Kidney (tissue), 14 donors: ENCODE measurements around the gene GMPR2. TPM values are rescaled to one million over a fixed set of nuclear protein-coding genes. Genes with fewer than 3 reads are reported as not detected.

Experiments used
- DNase-seq, 5 donors: peaks; one replicate each; pipeline ENCODE4 v3.0.0-alpha.2; 2013 to 2020
- FAIRE-seq: peaks from 2 replicates; lab custom pipeline; 2012; peaks lifted over from hg19 to GRCh38; lab: Jason Lieb, UNC
- H3K27ac ChIP-seq, 2 donors: one replicate each; pipeline ENCODE4 v1.7.0; 2013; ENCODE audit warnings: low read depth in 2 of 2, low read length in 2 of 2, inconsistent platforms in 1 of 2
- H3K27me3 ChIP-seq: one replicate; pipeline ENCODE4 v1.7.1; 2013; ENCODE audit warnings: low read length, inconsistent platforms; ENCODE audit not compliant: control insufficient read depth, insufficient read depth
- H3K36me3 ChIP-seq, 3 donors: one replicate each; pipeline versions ENCODE4 v1.7.0 to v1.7.1; 2013; ENCODE audit warnings: low read length in 3 of 3, control low read depth in 1 of 3, inconsistent platforms in 1 of 3; ENCODE audit not compliant: insufficient read depth in 3 of 3, control insufficient read depth in 2 of 3
- H3K4me1 ChIP-seq, 3 donors: one replicate each; pipeline versions ENCODE4 v1.7.0 to v1.7.1; 2013; ENCODE audit warnings: low read length in 3 of 3, inconsistent platforms in 1 of 3, low read depth in 1 of 3; ENCODE audit not compliant: control insufficient read depth in 2 of 3, insufficient read depth in 2 of 3
- H3K4me3 ChIP-seq, 3 donors: one replicate each; pipeline versions ENCODE4 v1.7.0 to v1.8.1; 2013; ENCODE audit warnings: low read length in 3 of 3, control low read depth in 1 of 3, inconsistent platforms in 1 of 3
- H3K9ac ChIP-seq, 3 donors: one replicate each; pipeline versions ENCODE4 v1.7.0 to v1.7.1; 2013; ENCODE audit warnings: low read length in 3 of 3, control low read depth in 1 of 3, inconsistent platforms in 1 of 3
- H3K9me3 ChIP-seq, 3 donors: one replicate each; pipeline versions ENCODE4 v1.7.0 to v1.7.1; 2013; ENCODE audit warnings: low read length in 3 of 3, control low read depth in 1 of 3, inconsistent platforms in 1 of 3; ENCODE audit not compliant: control insufficient read depth in 2 of 3, insufficient read depth in 1 of 3
- intact Hi-C: fragments of 100-400 bp; cut with DNase I; formaldehyde crosslinking; loops from one replicate; pipeline ENCODE4 v1.11.1; 2022
- polyA plus RNA-seq: library from polyadenylated mRNA; stranded (reverse); fragments of 350-450 nt; fragmentation: Illumina TruSeq; extraction: RNeasy Lipid Tissue Mini Kit (QIAGEN cat#74804); gene quantifications from one replicate; pipeline ENCODE4 v1.2.3, GENCODE V29; 2014; ENCODE audit warnings: low read depth, low replicate concordance; ENCODE audit not compliant: insufficient read depth
- total RNA-seq: library from RNA; stranded (reverse); fragmentation: NEBNext Ultra II Directional; extraction: Animal tissue kit (Norgen Biotek cat#: 25700); gene quantifications from one replicate; pipeline ENCODE4 v1.2.1, GENCODE V29; 2021
- TF ChIP-seq, protein P1 (sequence below): IDR thresholded peaks from 3 replicates; pipeline ENCODE4 v1.5.1; 2012; ENCODE audit warnings: mild to moderate bottlenecking, moderate library complexity, borderline replicate concordance; ENCODE audit not compliant: insufficient read depth; ENCODE audit errors: extremely low read depth
- donor health status: control.
- donor health status: control.
- donor health status: control.
- donor health status: control.
- donor health status: control.
- donor health status: DM: yes; HTN: yes; CAD: no.
- donor health status: Normal renal cell carcinoma (clear cell type).

Gene GMPR2
- total and polyA plus RNA-seq, 2 donors from 2014 or later: 75.0 to 92.5 TPM

DNA sequence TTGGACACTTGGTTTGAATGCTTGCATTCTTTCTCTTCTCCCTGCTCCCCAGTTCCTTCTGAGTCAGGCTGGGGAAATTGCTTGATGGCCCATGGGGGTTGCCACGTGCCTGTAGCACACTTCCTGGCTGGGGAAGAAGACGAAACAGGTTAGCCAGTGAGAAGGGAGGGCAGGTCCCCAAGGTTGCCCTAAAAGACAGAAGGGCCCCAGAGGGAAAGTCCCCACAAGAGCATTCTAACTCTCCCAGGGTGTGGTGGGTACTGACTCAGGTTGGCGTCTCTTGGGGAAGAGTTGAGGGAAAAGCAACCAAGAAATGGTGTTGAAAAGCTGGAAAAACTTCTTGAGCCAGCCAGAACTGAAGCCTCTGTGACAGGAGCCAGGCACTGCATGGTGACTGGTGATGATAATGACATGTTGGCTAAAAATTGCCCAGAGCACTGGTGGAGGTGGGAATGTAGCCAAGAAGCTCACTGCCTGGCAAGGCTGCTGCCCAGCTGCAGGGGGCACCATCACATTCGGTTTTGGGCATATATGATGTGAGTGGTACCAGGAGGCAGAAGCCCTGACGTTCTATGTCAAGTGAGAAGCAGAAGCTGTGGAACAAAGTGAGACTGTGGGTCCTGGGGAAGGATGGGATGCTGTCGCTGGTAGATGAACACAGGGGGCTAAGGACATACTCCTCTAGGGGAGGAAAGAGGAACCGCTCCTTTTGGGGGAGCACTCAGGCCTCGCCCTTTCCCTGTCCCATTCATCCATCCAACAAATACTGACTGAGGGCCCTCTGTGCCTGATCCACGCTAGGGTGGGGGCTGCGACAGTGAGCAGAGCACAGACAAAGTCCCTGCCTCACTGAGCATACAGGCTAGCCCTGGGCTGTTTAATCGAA, 46.8 kb downstream of the GMPR2 start:
- Histone ChIP-seq H3K4me1 (peaks cover 0 to 3% (median 0%) of the 10 kb centered on the region in 3 donors), H3K4me3 (no peak overlapping the region), H3K9me3 (no peaks in the 10 kb centered on the region), H3K27me3 (no peaks in the 10 kb centered on the region), H3K27ac (no peak overlapping the region), H3K9ac (no peak overlapping the region), H3K36me3 (no peaks in the 10 kb centered on the region)
- DNase-seq (no peak), FAIRE-seq (no peak)
- TF ChIP-seq, protein P1, sequence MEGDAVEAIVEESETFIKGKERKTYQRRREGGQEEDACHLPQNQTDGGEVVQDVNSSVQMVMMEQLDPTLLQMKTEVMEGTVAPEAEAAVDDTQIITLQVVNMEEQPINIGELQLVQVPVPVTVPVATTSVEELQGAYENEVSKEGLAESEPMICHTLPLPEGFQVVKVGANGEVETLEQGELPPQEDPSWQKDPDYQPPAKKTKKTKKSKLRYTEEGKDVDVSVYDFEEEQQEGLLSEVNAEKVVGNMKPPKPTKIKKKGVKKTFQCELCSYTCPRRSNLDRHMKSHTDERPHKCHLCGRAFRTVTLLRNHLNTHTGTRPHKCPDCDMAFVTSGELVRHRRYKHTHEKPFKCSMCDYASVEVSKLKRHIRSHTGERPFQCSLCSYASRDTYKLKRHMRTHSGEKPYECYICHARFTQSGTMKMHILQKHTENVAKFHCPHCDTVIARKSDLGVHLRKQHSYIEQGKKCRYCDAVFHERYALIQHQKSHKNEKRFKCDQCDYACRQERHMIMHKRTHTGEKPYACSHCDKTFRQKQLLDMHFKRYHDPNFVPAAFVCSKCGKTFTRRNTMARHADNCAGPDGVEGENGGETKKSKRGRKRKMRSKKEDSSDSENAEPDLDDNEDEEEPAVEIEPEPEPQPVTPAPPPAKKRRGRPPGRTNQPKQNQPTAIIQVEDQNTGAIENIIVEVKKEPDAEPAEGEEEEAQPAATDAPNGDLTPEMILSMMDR: peak; percentile 28
- intact Hi-C loops: no loop called here

DNA sequence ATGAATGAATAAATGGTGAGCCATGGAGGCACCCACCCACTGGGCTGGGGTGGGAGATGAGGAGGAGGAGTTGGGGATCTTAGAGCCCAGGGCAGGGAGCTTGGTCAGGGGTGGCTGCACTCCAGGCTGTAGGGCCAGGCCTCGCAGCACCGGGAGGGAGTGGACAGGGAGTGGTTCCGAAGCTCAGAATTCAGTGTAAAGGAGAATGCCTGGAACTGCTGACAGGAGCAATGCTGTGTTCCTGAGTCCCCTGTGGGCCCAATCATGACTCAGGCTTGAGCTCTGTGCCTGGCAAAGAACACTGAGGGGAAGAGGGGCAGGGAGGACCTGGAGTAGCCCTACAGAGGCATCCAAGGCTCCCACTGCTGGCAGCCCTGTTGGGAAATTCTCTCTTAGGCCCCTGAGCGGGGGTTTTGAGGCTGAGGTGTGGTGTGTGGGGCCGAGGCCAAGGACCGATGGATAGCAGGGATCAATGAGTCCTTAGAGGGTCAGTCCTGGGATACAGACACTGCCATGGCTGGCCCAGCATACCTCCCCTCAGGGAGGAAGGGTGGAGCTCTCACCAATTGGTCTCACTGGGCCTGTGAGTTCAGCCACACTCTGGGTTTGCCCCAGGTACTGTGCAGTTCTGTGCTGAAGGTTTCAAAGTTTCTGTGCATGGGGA, 48.2 kb downstream of the GMPR2 start:
- no peaks in the 10 kb centered on the region for H3K27me3 ChIP-seq
- intact Hi-C loops: no loop called here
- no peak overlapping the region for H3K4me3 ChIP-seq
- no peak overlapping the region for H3K27ac ChIP-seq
- no peak for DNase-seq
- no peak overlapping the region for H3K9ac ChIP-seq
- peaks cover 0 to 3% (median 0%) of the 10 kb centered on the region in 3 donors for H3K4me1 ChIP-seq
- H3K36me3 ChIP-seq: no peaks in the 10 kb centered on the region
- H3K9me3 ChIP-seq: no peaks in the 10 kb centered on the region
- TF ChIP-seq, protein P1: no peak
- FAIRE-seq: no peak

DNA sequence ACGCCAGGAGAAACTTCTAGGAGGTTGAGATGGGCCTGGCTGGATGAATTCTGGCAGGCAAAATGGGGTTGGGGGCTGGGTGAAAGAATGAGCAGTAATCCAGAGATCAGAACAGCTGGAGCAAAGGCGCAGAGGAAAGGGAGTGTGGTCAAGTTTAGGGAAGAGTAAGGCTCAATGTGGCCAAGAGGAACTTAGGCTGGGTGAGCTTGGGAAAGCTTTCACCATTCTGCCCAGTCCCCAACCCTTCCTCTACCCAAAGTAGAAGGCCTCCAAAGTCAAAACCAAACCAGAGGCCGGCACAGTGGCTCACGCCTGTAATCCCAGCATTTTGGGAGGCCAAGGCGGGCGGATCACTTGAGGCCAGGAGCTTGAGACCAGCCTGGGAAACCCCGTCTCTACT, 48.9 kb downstream of the GMPR2 start:
- H3K27me3 ChIP-seq: no peaks in the 10 kb centered on the region
- H3K9ac ChIP-seq: no peak overlapping the region
- peaks cover 0 to 3% (median 0%) of the 10 kb centered on the region in 3 donors for H3K4me1 ChIP-seq
- intact Hi-C loops: no loop called here
- H3K36me3 ChIP-seq: no peaks in the 10 kb centered on the region
- H3K27ac ChIP-seq: no peak overlapping the region
- H3K4me3 ChIP-seq: no peak overlapping the region
- H3K9me3 ChIP-seq: no peaks in the 10 kb centered on the region
- FAIRE-seq: no peak
- no peak for DNase-seq
- TF ChIP-seq, protein P1: no peak
